Endothelial cell of umbilical vein (primary cell): ENCODE measurements around the gene NHERF2. TPM values are rescaled to one million over a fixed set of nuclear protein-coding genes. Genes with fewer than 3 reads are reported as not detected.

ENCODE experiments used
- BruUV-seq: library from RNA; stranded (reverse); fragments of 400-500 nt; replicated peaks from 2 replicates; lab custom pipeline; 2021; lab: Mats Ljungman, UMichigan
- CTCF ChIA-PET: fragments of 300-600, 350-600 bp; sonication (Branson Sonifier 250); formaldehyde crosslinking; loops from one replicate; lab custom pipeline; 2021; ENCODE audit warnings: antibody characterized with exemption, inconsistent platforms; lab: Charles Lee
- POLR2A ChIA-PET: fragments of 300-600, 350-600 bp; sonication (Branson Sonifier 250); formaldehyde crosslinking; loops from one replicate; lab custom pipeline; 2021; ENCODE audit warnings: antibody characterized with exemption, inconsistent platforms; lab: Charles Lee
- DNase-seq: peaks from one replicate; pipeline ENCODE4 v3.0.0-alpha.2; 2011; ENCODE audit warnings: low read depth, low spot score
- FAIRE-seq: peaks from 2 replicates; lab custom pipeline; 2011; peaks lifted over from hg19 to GRCh38; lab: Jason Lieb, UNC
- H2AFZ ChIP-seq: 2 replicates; pipeline ENCODE4 v1.6.0; 2012; ENCODE audit warnings: low read depth, low read length, control low read depth, inconsistent platforms
- H3K27ac ChIP-seq: 2 replicates; pipeline ENCODE4 v1.5.1; 2011; ENCODE audit warnings: low read depth, mild to moderate bottlenecking, control low read depth, low read length, moderate library complexity; ENCODE audit not compliant: insufficient read depth
- H3K27me3 ChIP-seq, 2 experiments: 2 replicates each; pipeline versions ENCODE4 v1.6.0 to v1.6.1; 2011; ENCODE audit warnings: low read length in 2 of 2, mixed read lengths in 1 of 2; ENCODE audit not compliant: control insufficient read depth in 2 of 2, insufficient read depth in 2 of 2
- H3K36me3 ChIP-seq, 2 experiments: 2 replicates in 1 of 2; 3 replicates in 1 of 2; pipeline ENCODE4 v1.5.1; 2011; ENCODE audit warnings: low read length in 2 of 2, mild to moderate bottlenecking in 1 of 2, moderate library complexity in 1 of 2; ENCODE audit not compliant: control insufficient read depth in 2 of 2, insufficient read depth in 2 of 2; ENCODE audit errors: extremely low read depth in 1 of 2
- H3K4me1 ChIP-seq: 3 replicates; pipeline ENCODE4 v1.5.1; 2011; ENCODE audit warnings: mild to moderate bottlenecking, low read length; ENCODE audit not compliant: control insufficient read depth, insufficient read depth; ENCODE audit errors: extremely low read depth
- H3K4me2 ChIP-seq: 2 replicates; pipeline ENCODE4 v1.6.1; 2011; ENCODE audit warnings: low read length, control low read depth, mixed read lengths; ENCODE audit not compliant: insufficient read depth
- H3K4me3 ChIP-seq, 3 experiments: fragments of 200-600 bp in 1 of 3; sonication (generic), shearing (Covaris generic) in 1 of 3; replicated peaks in 1 of 3; 2 replicates each; pipeline ENCODE4 v1.5.1; 2011 to 2016; ENCODE audit warnings: control low read depth in 3 of 3, low read length in 3 of 3, mild to moderate bottlenecking in 2 of 3, inconsistent platforms in 1 of 3, low read depth in 1 of 3, moderate library complexity in 1 of 3; ENCODE audit not compliant: insufficient read depth in 1 of 3
- H3K79me2 ChIP-seq: 2 replicates; pipeline ENCODE4 v1.6.0; 2012; ENCODE audit warnings: low read length, inconsistent platforms; ENCODE audit not compliant: control insufficient read depth, insufficient read depth
- H3K9ac ChIP-seq: replicated peaks from 2 replicates; pipeline ENCODE3; 2011; ENCODE audit warnings: low read length, control low read depth; ENCODE audit not compliant: insufficient read depth; ENCODE audit errors: extremely low read depth
- H3K9me1 ChIP-seq: replicated peaks from 3 replicates; pipeline ENCODE4 v1.6.0; 2011; ENCODE audit warnings: mild to moderate bottlenecking, low read length; ENCODE audit not compliant: control insufficient read depth, insufficient read depth; ENCODE audit errors: extremely low read depth
- H3K9me3 ChIP-seq: replicated peaks from 2 replicates; pipeline ENCODE4 v1.5.1; 2012; ENCODE audit warnings: low read length, inconsistent platforms; ENCODE audit not compliant: control insufficient read depth, insufficient read depth
- H4K20me1 ChIP-seq: replicated peaks from 2 replicates; pipeline ENCODE3; 2011; ENCODE audit warnings: mild to moderate bottlenecking, low read length; ENCODE audit not compliant: control insufficient read depth, insufficient read depth; ENCODE audit errors: extremely low read depth
- EZH2 ChIP-seq: IDR thresholded peaks from 2 replicates; pipeline ENCODE4 v1.6.1; 2012; ENCODE audit warnings: borderline replicate concordance, low read depth, mild to moderate bottlenecking, moderate library complexity, low read length, inconsistent platforms; ENCODE audit not compliant: severe bottlenecking
- FOS ChIP-seq: IDR thresholded peaks from 2 replicates; pipeline ENCODE4 v1.6.1; 2011; ENCODE audit warnings: mild to moderate bottlenecking, low read length, moderate library complexity, borderline replicate concordance; ENCODE audit not compliant: insufficient read depth
- GATA2 ChIP-seq: IDR thresholded peaks from 2 replicates; pipeline ENCODE4 v1.7.0; 2011; ENCODE audit warnings: low read depth, mild to moderate bottlenecking, moderate library complexity, mixed read lengths, low read length; ENCODE audit not compliant: insufficient read length, insufficient read depth
- JUN ChIP-seq: IDR thresholded peaks from 2 replicates; pipeline ENCODE4 v1.6.1; 2011; ENCODE audit warnings: borderline replicate concordance, low read depth; ENCODE audit not compliant: insufficient read length, insufficient read depth
- MYC ChIP-seq: IDR thresholded peaks from one replicate; pipeline ENCODE4 v1.6.1; 2011; ENCODE audit warnings: mild to moderate bottlenecking, low read depth, low read length
- POLR2A ChIP-seq: IDR thresholded peaks from 2 replicates; pipeline ENCODE4 v1.6.1; 2012; ENCODE audit warnings: low read depth, mild to moderate bottlenecking, control low read depth, low read length
- POLR2AphosphoS5 ChIP-seq: IDR thresholded peaks from 2 replicates; pipeline ENCODE4 v1.6.1; 2012; ENCODE audit warnings: low read depth, mild to moderate bottlenecking, control low read depth, low read length, moderate library complexity; ENCODE audit not compliant: insufficient read depth
- dilution Hi-C: fragments of 300-500 bp; cut with MboI; formaldehyde crosslinking; loops from one replicate; pipeline ENCODE4 v1.15.0; 2019; ENCODE audit warnings: low sequenced_read_pairs; ENCODE audit not compliant: extremely low pct_ligation_motif_present
- intact Hi-C: fragments of 100-400 bp; cut with micrococcal nuclease; formaldehyde crosslinking; loops from one replicate; pipeline ENCODE4 v1.10.0; 2022
- polyA plus RNA-seq, 4 experiments: library from polyadenylated mRNA; depleted of rRNA in 3 of 4; stranded (reverse) in 3 of 4; unstranded in 1 of 4; fragments of >200 nt; gene quantifications; 2 replicates each; pipeline versions ENCODE4 v1.2.1 to v1.2.3, GENCODE V29; 2011 to 2012; ENCODE audit warnings: missing spikeins in 1 of 4
- total RNA-seq: library from RNA; stranded (reverse); gene quantifications from 2 replicates; pipeline ENCODE4 v1.2.3, GENCODE V29; 2021
- TF ChIP-seq, protein P1 (sequence below): IDR thresholded peaks from 2 replicates; pipeline ENCODE4 v1.6.1; 2011; ENCODE audit not compliant: insufficient read depth, insufficient read length
- TF ChIP-seq, protein P2 (sequence below), 2 donors: IDR thresholded peaks; 1 replicate in 1 of 2; 2 replicates in 1 of 2; pipeline ENCODE4 v1.5.1; 2011; ENCODE audit warnings: low read length in 2 of 2, mild to moderate bottlenecking in 2 of 2, moderate library complexity in 2 of 2, control low read depth in 1 of 2, inconsistent platforms in 1 of 2, low read depth in 1 of 2; ENCODE audit not compliant: insufficient read depth in 1 of 2; ENCODE audit errors: extremely low read depth in 1 of 2

Gene NHERF2
- total and polyA plus RNA-seq, 2 donors (not counting 3 experiments of a cell fraction or from before 2014, with no cell fraction given): 65.2 to 71.2 TPM

GRCh38 chr16:2079991-2080390, 53.3 kb downstream of the NHERF2 start:
- Histone ChIP-seq H3K4me3 (no peak overlapping the region), H4K20me1 (no peaks in the 10 kb centered on the region), H3K27ac (no peak overlapping the region), H3K27me3 (no peaks in the 10 kb centered on the region), H3K9me3 (no peaks in the 10 kb centered on the region), H3K9me1 (no peaks in the 10 kb centered on the region), H2AFZ (no peak overlapping the region), H3K4me1 (no peaks in the 10 kb centered on the region), H3K79me2 (no peaks in the 10 kb centered on the region), H3K9ac (no peak overlapping the region), H3K4me2 (no peak overlapping the region), H3K36me3 (peaks cover 0 to 60% of the 10 kb centered on the region in 2 experiments)
- TF ChIP-seq, protein P1, sequence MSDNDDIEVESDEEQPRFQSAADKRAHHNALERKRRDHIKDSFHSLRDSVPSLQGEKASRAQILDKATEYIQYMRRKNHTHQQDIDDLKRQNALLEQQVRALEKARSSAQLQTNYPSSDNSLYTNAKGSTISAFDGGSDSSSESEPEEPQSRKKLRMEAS: no peak
- no peak for TF ChIP-seq JUN
- no peak for TF ChIP-seq POLR2AphosphoS5
- no peak for TF ChIP-seq GATA2
- no peak for TF ChIP-seq EZH2
- TF ChIP-seq, protein P2, sequence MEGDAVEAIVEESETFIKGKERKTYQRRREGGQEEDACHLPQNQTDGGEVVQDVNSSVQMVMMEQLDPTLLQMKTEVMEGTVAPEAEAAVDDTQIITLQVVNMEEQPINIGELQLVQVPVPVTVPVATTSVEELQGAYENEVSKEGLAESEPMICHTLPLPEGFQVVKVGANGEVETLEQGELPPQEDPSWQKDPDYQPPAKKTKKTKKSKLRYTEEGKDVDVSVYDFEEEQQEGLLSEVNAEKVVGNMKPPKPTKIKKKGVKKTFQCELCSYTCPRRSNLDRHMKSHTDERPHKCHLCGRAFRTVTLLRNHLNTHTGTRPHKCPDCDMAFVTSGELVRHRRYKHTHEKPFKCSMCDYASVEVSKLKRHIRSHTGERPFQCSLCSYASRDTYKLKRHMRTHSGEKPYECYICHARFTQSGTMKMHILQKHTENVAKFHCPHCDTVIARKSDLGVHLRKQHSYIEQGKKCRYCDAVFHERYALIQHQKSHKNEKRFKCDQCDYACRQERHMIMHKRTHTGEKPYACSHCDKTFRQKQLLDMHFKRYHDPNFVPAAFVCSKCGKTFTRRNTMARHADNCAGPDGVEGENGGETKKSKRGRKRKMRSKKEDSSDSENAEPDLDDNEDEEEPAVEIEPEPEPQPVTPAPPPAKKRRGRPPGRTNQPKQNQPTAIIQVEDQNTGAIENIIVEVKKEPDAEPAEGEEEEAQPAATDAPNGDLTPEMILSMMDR (IDR thresholded peaks at IDR 0.05; ENCODE audit: extremely low read depth in 1 of 2, insufficient read depth in 1 of 2, low read depth in 1 of 2, low read length in 2 of 2): no peak
- no peak for TF ChIP-seq FOS
- TF ChIP-seq POLR2A: no peak
- no peak for TF ChIP-seq MYC
- DNase-seq (no peak), FAIRE-seq (no peak)
- no TSS peak for BruUV-seq
- intact Hi-C loops (no loop called here), dilution Hi-C loops (no loop called here)
- CTCF ChIA-PET: interaction anchor here (1.4 to 2.2 kb wide), 2 partner anchors 11 to 58 kb away, joined by 4 to 6 read pairs; no protein-coding TSS in a partner anchor
- POLR2A ChIA-PET: no interaction called here
